ENCODE results near the gene NR2F1-AS1. TPM values are rescaled to one million over a fixed set of nuclear protein-coding genes. Genes with fewer than 3 reads are reported as not detected.
"Not testable (repeated sequence)": the region's sequence is repeated elsewhere in the genome, so short reads cannot be mapped to it uniquely, and the experiment has no call there.

Gene NR2F1-AS1
- total and polyA plus RNA-seq, 4 donors = 2.0 to 4.0 (median 2.1) TPM

DNA sequence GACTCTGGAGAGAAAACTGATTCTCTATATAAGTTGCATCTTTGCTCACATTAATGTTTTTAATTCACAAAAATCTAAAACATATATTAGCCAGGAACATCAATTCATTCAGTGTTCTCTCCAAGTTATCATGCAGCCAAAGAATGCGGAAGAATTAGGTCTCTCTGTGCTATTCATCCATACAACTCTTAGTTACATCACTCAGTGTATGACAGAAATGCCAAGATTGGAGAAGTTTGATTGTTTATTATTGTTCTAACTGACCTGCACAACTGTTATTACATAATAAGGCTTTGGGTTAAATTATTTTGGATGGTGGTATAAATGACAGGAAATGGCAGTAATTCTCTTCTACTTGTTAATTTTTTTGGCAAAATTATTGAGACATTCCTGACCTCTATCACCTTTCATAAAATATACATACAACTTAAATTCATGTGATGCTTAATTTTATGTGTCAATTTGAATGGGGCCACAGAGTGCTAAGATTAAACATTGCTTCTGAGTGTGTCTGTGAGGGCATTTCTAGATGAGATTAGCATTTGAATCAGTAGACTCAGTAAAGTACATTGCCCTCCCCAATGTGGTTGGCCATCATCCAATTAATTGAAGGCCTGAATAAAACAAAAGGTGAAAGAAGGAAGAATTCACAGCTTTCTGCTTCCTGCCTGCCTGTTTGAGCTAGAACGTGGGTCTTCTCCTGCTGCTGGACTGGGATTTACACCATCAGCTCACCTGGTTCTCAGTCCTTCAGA is 70.2 kb downstream of the NR2F1-AS1 start:
- WGBS = 69% methylated on average over 2 of the region's 2 CpGs
- H3K27ac ChIP-seq (ENCODE audit: low read depth in 1 of 2, low read length in 2 of 2) = no peak overlapping the region
- no peaks in the 10 kb centered on the region for H3K4me1 ChIP-seq (ENCODE audit: control insufficient read depth in 4 of 4, insufficient read depth in 4 of 4, low read length in 3 of 4)
- no peaks in the 10 kb centered on the region for H3K27me3 ChIP-seq (ENCODE audit: control insufficient read depth in 4 of 4, insufficient read depth in 4 of 4, low read length in 3 of 4)
- H3K9me3 ChIP-seq (ENCODE audit: control insufficient read depth in 4 of 4, low read length in 3 of 4) = no peaks in the 10 kb centered on the region
- DNase-seq (ENCODE audit: low spot score) = no peak
- no peak overlapping the region for H3K4me3 ChIP-seq (ENCODE audit: low read depth in 1 of 3, low read length in 3 of 3)
- TF ChIP-seq SP1 (IDR thresholded peaks at IDR 0.05) (no peak), YY1 (IDR thresholded peaks at IDR 0.05) (no peak), FOXA1 (IDR thresholded peaks at IDR 0.05) (no peak), TAF1 (conservative IDR thresholded peaks at IDR 0.05) (no peak), HNF4A (conservative IDR thresholded peaks at IDR 0.05) (no peak), JUND (IDR thresholded peaks at IDR 0.05) (no peak), RAD21 (IDR thresholded peaks at IDR 0.05) (no peak), GABPA (IDR thresholded peaks at IDR 0.05 in 1 of 2, conservative IDR thresholded peaks at IDR 0.05 in 1 of 2) (no peak)
- TF ChIP-seq, protein P1, sequence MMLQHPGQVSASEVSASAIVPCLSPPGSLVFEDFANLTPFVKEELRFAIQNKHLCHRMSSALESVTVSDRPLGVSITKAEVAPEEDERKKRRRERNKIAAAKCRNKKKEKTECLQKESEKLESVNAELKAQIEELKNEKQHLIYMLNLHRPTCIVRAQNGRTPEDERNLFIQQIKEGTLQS (IDR thresholded peaks at IDR 0.05) = no peak
- TF ChIP-seq, protein P2, sequence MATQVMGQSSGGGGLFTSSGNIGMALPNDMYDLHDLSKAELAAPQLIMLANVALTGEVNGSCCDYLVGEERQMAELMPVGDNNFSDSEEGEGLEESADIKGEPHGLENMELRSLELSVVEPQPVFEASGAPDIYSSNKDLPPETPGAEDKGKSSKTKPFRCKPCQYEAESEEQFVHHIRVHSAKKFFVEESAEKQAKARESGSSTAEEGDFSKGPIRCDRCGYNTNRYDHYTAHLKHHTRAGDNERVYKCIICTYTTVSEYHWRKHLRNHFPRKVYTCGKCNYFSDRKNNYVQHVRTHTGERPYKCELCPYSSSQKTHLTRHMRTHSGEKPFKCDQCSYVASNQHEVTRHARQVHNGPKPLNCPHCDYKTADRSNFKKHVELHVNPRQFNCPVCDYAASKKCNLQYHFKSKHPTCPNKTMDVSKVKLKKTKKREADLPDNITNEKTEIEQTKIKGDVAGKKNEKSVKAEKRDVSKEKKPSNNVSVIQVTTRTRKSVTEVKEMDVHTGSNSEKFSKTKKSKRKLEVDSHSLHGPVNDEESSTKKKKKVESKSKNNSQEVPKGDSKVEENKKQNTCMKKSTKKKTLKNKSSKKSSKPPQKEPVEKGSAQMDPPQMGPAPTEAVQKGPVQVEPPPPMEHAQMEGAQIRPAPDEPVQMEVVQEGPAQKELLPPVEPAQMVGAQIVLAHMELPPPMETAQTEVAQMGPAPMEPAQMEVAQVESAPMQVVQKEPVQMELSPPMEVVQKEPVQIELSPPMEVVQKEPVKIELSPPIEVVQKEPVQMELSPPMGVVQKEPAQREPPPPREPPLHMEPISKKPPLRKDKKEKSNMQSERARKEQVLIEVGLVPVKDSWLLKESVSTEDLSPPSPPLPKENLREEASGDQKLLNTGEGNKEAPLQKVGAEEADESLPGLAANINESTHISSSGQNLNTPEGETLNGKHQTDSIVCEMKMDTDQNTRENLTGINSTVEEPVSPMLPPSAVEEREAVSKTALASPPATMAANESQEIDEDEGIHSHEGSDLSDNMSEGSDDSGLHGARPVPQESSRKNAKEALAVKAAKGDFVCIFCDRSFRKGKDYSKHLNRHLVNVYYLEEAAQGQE (IDR thresholded peaks at IDR 0.05) = no peak
- TF ChIP-seq, protein P3, sequence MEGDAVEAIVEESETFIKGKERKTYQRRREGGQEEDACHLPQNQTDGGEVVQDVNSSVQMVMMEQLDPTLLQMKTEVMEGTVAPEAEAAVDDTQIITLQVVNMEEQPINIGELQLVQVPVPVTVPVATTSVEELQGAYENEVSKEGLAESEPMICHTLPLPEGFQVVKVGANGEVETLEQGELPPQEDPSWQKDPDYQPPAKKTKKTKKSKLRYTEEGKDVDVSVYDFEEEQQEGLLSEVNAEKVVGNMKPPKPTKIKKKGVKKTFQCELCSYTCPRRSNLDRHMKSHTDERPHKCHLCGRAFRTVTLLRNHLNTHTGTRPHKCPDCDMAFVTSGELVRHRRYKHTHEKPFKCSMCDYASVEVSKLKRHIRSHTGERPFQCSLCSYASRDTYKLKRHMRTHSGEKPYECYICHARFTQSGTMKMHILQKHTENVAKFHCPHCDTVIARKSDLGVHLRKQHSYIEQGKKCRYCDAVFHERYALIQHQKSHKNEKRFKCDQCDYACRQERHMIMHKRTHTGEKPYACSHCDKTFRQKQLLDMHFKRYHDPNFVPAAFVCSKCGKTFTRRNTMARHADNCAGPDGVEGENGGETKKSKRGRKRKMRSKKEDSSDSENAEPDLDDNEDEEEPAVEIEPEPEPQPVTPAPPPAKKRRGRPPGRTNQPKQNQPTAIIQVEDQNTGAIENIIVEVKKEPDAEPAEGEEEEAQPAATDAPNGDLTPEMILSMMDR (IDR thresholded peaks at IDR 0.05; ENCODE audit: low read depth, low read length, missing input control) = no peak
- no peaks in the 10 kb centered on the region for H3K36me3 ChIP-seq (ENCODE audit: control insufficient read depth in 4 of 4, insufficient read depth in 3 of 4, low read depth in 1 of 4, low read length in 3 of 4)
- no peak overlapping the region for H3K9ac ChIP-seq (ENCODE audit: low read depth in 1 of 2, low read length in 2 of 2)

DNA sequence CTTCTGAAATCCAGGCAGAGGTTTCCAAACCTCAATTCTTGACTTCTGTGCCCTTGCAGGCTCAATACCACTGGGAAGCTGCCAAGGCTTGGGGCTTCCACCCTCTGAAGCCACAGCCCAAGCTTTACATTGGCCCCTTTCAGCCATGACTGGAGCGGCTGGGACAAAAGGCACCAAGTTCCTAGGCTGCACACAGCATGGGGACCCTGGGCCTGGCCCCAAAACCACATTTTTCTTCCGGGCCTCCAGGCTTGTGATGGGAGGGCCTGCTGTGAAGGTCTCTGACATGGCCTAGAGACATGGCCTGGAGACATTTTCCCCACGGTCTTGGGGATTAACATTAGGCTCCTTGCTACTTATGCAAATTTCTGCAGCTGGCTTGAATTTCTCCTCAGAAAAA is 75.5 kb downstream of the NR2F1-AS1 start:
- H3K27me3 ChIP-seq (ENCODE audit: control insufficient read depth in 4 of 4, insufficient read depth in 4 of 4, low read length in 3 of 4); DNase-seq (ENCODE audit: low spot score); H3K4me3 ChIP-seq (ENCODE audit: low read depth in 1 of 3, low read length in 3 of 3); H3K9me3 ChIP-seq (ENCODE audit: control insufficient read depth in 4 of 4, low read length in 3 of 4); H3K27ac ChIP-seq (ENCODE audit: low read depth in 1 of 2, low read length in 2 of 2); H3K36me3 ChIP-seq (ENCODE audit: control insufficient read depth in 4 of 4, insufficient read depth in 3 of 4, low read depth in 1 of 4, low read length in 3 of 4); H3K4me1 ChIP-seq (ENCODE audit: control insufficient read depth in 4 of 4, insufficient read depth in 4 of 4, low read length in 3 of 4); H3K9ac ChIP-seq (ENCODE audit: low read depth in 1 of 2, low read length in 2 of 2): not testable (repeated sequence)
- WGBS = 94% methylated on average over 3 of the region's 3 CpGs

DNA sequence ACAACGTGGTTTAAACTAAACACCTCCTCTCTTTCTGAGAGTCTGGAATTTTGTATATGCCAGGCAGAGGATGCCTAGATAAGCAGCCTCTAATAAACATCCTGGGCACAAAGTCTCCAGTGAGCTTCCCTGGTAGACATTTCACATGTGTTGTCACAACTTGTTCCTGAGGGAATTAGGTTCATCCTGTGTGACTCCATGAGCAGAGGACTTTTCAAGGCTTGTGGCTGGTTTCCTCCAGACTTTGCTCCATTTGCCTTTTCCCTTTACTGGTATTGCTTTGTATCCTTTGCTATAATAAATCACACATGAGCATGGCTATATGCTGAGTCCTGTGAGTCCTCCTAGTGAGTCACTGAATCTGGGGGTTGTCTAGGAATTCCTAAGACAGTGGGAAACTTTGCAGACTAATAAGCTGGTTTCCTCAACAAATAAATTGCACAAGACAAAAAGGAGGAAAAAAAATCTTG is 77.4 kb downstream of the NR2F1-AS1 start:
- 13% methylated on average over 1 of the region's 1 CpG for WGBS
- Histone ChIP-seq H3K4me1 (ENCODE audit: control insufficient read depth in 4 of 4, insufficient read depth in 4 of 4, low read length in 3 of 4) (no peaks in the 10 kb centered on the region), H3K4me3 (ENCODE audit: low read depth in 1 of 3, low read length in 3 of 3) (no peak overlapping the region), H3K9ac (ENCODE audit: low read depth in 1 of 2, low read length in 2 of 2) (no peak overlapping the region), H3K9me3 (ENCODE audit: control insufficient read depth in 4 of 4, low read length in 3 of 4) (no peaks in the 10 kb centered on the region), H3K27ac (ENCODE audit: low read depth in 1 of 2, low read length in 2 of 2) (no peak overlapping the region), H3K27me3 (ENCODE audit: control insufficient read depth in 4 of 4, insufficient read depth in 4 of 4, low read length in 3 of 4) (no peaks in the 10 kb centered on the region), H3K36me3 (ENCODE audit: control insufficient read depth in 4 of 4, insufficient read depth in 3 of 4, low read depth in 1 of 4, low read length in 3 of 4) (no peaks in the 10 kb centered on the region)
- no peak for DNase-seq (ENCODE audit: low spot score)
- TF ChIP-seq YY1 (IDR thresholded peaks at IDR 0.05) (no peak), FOXA2 (IDR thresholded peaks at IDR 0.05) (no peak), NR2F2 (IDR thresholded peaks at IDR 0.05) (no peak), SP1 (IDR thresholded peaks at IDR 0.05) (no peak), RAD21 (IDR thresholded peaks at IDR 0.05) (no peak), EGR1 (IDR thresholded peaks at IDR 0.05; ENCODE audit: low read depth in 2 of 2) (no peak), GABPA (IDR thresholded peaks at IDR 0.05 in 1 of 2, conservative IDR thresholded peaks at IDR 0.05 in 1 of 2) (no peak)
- TF ChIP-seq, protein P4, sequence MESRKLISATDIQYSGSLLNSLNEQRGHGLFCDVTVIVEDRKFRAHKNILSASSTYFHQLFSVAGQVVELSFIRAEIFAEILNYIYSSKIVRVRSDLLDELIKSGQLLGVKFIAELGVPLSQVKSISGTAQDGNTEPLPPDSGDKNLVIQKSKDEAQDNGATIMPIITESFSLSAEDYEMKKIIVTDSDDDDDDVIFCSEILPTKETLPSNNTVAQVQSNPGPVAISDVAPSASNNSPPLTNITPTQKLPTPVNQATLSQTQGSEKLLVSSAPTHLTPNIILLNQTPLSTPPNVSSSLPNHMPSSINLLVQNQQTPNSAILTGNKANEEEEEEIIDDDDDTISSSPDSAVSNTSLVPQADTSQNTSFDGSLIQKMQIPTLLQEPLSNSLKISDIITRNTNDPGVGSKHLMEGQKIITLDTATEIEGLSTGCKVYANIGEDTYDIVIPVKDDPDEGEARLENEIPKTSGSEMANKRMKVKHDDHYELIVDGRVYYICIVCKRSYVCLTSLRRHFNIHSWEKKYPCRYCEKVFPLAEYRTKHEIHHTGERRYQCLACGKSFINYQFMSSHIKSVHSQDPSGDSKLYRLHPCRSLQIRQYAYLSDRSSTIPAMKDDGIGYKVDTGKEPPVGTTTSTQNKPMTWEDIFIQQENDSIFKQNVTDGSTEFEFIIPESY (IDR thresholded peaks at IDR 0.05) = no peak
- TF ChIP-seq, protein P2 (IDR thresholded peaks at IDR 0.05) = no peak
